Loucy (cell line): ENCODE data around the gene JAG2.
A peak's percentile ranks its signal among the peaks of the same experiment; 100 is the strongest.

Source experiments
- H2AFZ ChIP-seq: fragments of 200-600 bp; sonication (generic); 2 replicates; pipeline ENCODE4 v1.6.0; 2016; ENCODE audit warnings: antibody characterized with exemption, mild to moderate bottlenecking, low read length, moderate library complexity
- H3F3A ChIP-seq: fragments of 200-600 bp; 2 replicates; pipeline ENCODE4 v1.6.0; 2016; ENCODE audit warnings: antibody characterized with exemption, low read depth, mild to moderate bottlenecking
- H3K27me3 ChIP-seq: fragments of 200-600 bp; sonication (generic); 2 replicates; pipeline ENCODE4 v1.6.1; 2014; ENCODE audit warnings: low read length, mild to moderate bottlenecking; ENCODE audit not compliant: insufficient read depth, poor library complexity, severe bottlenecking
- H3K36me3 ChIP-seq: fragments of 200-600 bp; sonication (generic); 2 replicates; pipeline ENCODE4 v1.6.1; 2016; ENCODE audit warnings: low read length; ENCODE audit not compliant: insufficient read depth
- H3K4me1 ChIP-seq: fragments of 200-600 bp; sonication (generic); 2 replicates; pipeline ENCODE4 v1.5.1; 2014; ENCODE audit warnings: low read length, mild to moderate bottlenecking; ENCODE audit not compliant: insufficient read depth, poor library complexity, severe bottlenecking
- H3K4me2 ChIP-seq: fragments of 200-600 bp; sonication (generic); 2 replicates; pipeline ENCODE4 v1.6.0; 2014; ENCODE audit warnings: antibody characterized with exemption, low read length, low read depth, mild to moderate bottlenecking; ENCODE audit not compliant: poor library complexity, severe bottlenecking
- H3K4me3 ChIP-seq: fragments of 200-600 bp; sonication (generic); 2 replicates; pipeline ENCODE4 v1.5.1; 2014; ENCODE audit warnings: low read length, mild to moderate bottlenecking, mixed read lengths; ENCODE audit not compliant: poor library complexity, severe bottlenecking
- H3K79me2 ChIP-seq: fragments of 200-600 bp; sonication (generic); 2 replicates; pipeline ENCODE4 v1.6.1; 2014; ENCODE audit warnings: low read length; ENCODE audit not compliant: insufficient read depth
- H3K9ac ChIP-seq: fragments of 200-600 bp; sonication (generic); 2 replicates; pipeline ENCODE4 v1.6.0; 2014; ENCODE audit warnings: mild to moderate bottlenecking, low read depth, low read length, moderate library complexity; ENCODE audit not compliant: poor library complexity, severe bottlenecking
- H3K9me2 ChIP-seq: fragments of 200-600 bp; sonication (generic); replicated peaks from 2 replicates; pipeline ENCODE4 v1.6.1; 2016; ENCODE audit warnings: low read depth, low read length, mixed read lengths
- H3K9me3 ChIP-seq: fragments of 200-600 bp; sonication (generic); 2 replicates; pipeline ENCODE4 v1.6.1; 2014; ENCODE audit warnings: mild to moderate bottlenecking, antibody characterized with exemption, low read length, low read depth; ENCODE audit not compliant: insufficient read depth
- H4K20me1 ChIP-seq: fragments of 200-600 bp; sonication (generic); 2 replicates; pipeline ENCODE4 v1.6.0; 2014; ENCODE audit warnings: antibody characterized with exemption, low read length, mild to moderate bottlenecking; ENCODE audit not compliant: insufficient read depth, poor library complexity, severe bottlenecking
- EZH2phosphoT487 ChIP-seq: fragments of 200-600 bp; IDR thresholded peaks from 2 replicates; pipeline ENCODE4 v1.6.1; 2018; ENCODE audit warnings: antibody characterized with exemption, mild to moderate bottlenecking, moderate library complexity, borderline replicate concordance
- TF ChIP-seq, protein P1 (sequence below): fragments of 200-600 bp; sonication (generic); conservative IDR thresholded peaks from 2 replicates; pipeline ENCODE4 v1.5.1; 2014; ENCODE audit warnings: mild to moderate bottlenecking, antibody characterized with exemption, low read length

JAG2 gene

GRCh38 chr14:105168979-105169507 lies 467 bp upstream of the JAG2 start:
- Histone ChIP-seq H3K4me1 (peaks cover 20% of the 10 kb centered on the region), H3K36me3 (no peaks in the 10 kb centered on the region), H4K20me1 (peaks cover 3% of the 10 kb centered on the region), H2AFZ (no peak overlapping the region), H3K4me2 (no peak overlapping the region), H3F3A (no peaks in the 10 kb centered on the region), H3K79me2 (peaks cover 7% of the 10 kb centered on the region; the same call in 1 of the 2 replicates), H3K9me3 (no peaks in the 10 kb centered on the region), H3K9ac (no peak overlapping the region), H3K9me2 (no peaks in the 10 kb centered on the region), H3K4me3 (no peak overlapping the region), H3K27me3 (no peaks in the 10 kb centered on the region)
- TF ChIP-seq EZH2phosphoT487 = no peak
- TF ChIP-seq, protein P1, sequence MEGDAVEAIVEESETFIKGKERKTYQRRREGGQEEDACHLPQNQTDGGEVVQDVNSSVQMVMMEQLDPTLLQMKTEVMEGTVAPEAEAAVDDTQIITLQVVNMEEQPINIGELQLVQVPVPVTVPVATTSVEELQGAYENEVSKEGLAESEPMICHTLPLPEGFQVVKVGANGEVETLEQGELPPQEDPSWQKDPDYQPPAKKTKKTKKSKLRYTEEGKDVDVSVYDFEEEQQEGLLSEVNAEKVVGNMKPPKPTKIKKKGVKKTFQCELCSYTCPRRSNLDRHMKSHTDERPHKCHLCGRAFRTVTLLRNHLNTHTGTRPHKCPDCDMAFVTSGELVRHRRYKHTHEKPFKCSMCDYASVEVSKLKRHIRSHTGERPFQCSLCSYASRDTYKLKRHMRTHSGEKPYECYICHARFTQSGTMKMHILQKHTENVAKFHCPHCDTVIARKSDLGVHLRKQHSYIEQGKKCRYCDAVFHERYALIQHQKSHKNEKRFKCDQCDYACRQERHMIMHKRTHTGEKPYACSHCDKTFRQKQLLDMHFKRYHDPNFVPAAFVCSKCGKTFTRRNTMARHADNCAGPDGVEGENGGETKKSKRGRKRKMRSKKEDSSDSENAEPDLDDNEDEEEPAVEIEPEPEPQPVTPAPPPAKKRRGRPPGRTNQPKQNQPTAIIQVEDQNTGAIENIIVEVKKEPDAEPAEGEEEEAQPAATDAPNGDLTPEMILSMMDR = peak; percentile 48

DNA sequence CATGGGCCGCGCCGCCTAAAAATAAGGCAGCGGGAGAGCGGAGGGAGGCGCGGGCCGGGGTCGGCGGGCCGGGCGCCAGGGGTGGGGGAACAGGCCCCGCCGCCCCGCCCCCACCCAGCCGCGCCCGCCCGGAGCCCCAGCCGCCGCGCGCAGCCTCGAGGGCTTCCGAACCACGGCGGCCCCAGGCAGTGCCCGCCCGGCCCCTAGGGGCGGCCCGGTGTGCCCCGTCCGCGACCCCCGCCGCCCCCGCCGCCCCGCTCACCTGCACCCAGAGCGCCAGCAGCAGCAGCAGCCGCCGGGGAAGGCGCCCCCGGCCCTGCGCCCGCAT lies 519 bp downstream of the JAG2 start:
- no peak overlapping the region for H3K4me3 ChIP-seq
- H3K4me1 ChIP-seq = peaks cover 14% of the 10 kb centered on the region
- no peak overlapping the region for H3K4me2 ChIP-seq
- no peak overlapping the region for H3K9ac ChIP-seq
- H2AFZ ChIP-seq = no peak overlapping the region
- H3K27me3 ChIP-seq = no peaks in the 10 kb centered on the region
- no peaks in the 10 kb centered on the region for H3K36me3 ChIP-seq
- no peak for TF ChIP-seq EZH2phosphoT487
- TF ChIP-seq, protein P1 = no peak
- no peaks in the 10 kb centered on the region for H3K79me2 ChIP-seq
- no peaks in the 10 kb centered on the region for H4K20me1 ChIP-seq
- H3F3A ChIP-seq = no peaks in the 10 kb centered on the region
- no peaks in the 10 kb centered on the region for H3K9me2 ChIP-seq
- H3K9me3 ChIP-seq = no peaks in the 10 kb centered on the region

GRCh38 chr14:105167303-105168092 lies 1.1 kb downstream of the JAG2 start:
- H3K4me2 ChIP-seq = no peak overlapping the region
- H3K36me3 ChIP-seq = no peaks in the 10 kb centered on the region
- no peaks in the 10 kb centered on the region for H3F3A ChIP-seq
- H2AFZ ChIP-seq = no peak overlapping the region
- no peaks in the 10 kb centered on the region for H4K20me1 ChIP-seq
- TF ChIP-seq, protein P1 = no peak
- TF ChIP-seq EZH2phosphoT487 = no peak
- no peak overlapping the region for H3K9ac ChIP-seq
- no peaks in the 10 kb centered on the region for H3K79me2 ChIP-seq
- H3K27me3 ChIP-seq = no peaks in the 10 kb centered on the region
- no peak overlapping the region for H3K4me3 ChIP-seq
- H3K9me2 ChIP-seq = no peaks in the 10 kb centered on the region
- H3K9me3 ChIP-seq = no peaks in the 10 kb centered on the region
- peaks cover 19% of the 10 kb centered on the region for H3K4me1 ChIP-seq
